ENCODE data around the gene UNC13A. TPM values are rescaled to one million over a fixed set of nuclear protein-coding genes. Genes with fewer than 3 reads are reported as not detected.

UNC13A gene
- total and polyA plus RNA-seq, 2 donors (not counting 3 experiments of a cell fraction or from before 2014, with no cell fraction given), result 0.04 to 0.09 TPM

- Histone ChIP-seq H3K27me3 (ENCODE audit: control insufficient read depth in 2 of 2, insufficient read depth in 2 of 2, low read length in 2 of 2) (peaks cover 2 to 3% of the 10 kb centered on the region in 2 experiments), H3K9ac (replicated peaks; ENCODE audit: extremely low read depth, insufficient read depth, low read length) (no peak overlapping the region), H2AFZ (ENCODE audit: low read depth, low read length) (no peak overlapping the region), H3K36me3 (ENCODE audit: control insufficient read depth in 2 of 2, extremely low read depth in 1 of 2, insufficient read depth in 2 of 2, low read length in 2 of 2) (no peaks in the 10 kb centered on the region), H4K20me1 (replicated peaks; ENCODE audit: control insufficient read depth, extremely low read depth, insufficient read depth, low read length) (no peaks in the 10 kb centered on the region), H3K9me3 (replicated peaks; ENCODE audit: control insufficient read depth, insufficient read depth, low read length) (no peaks in the 10 kb centered on the region), H3K4me1 (ENCODE audit: control insufficient read depth, extremely low read depth, insufficient read depth, low read length) (no peaks in the 10 kb centered on the region), H3K79me2 (ENCODE audit: control insufficient read depth, insufficient read depth, low read length) (no peaks in the 10 kb centered on the region), H3K9me1 (replicated peaks; ENCODE audit: control insufficient read depth, extremely low read depth, insufficient read depth, low read length) (no peaks in the 10 kb centered on the region), H3K27ac (ENCODE audit: insufficient read depth, low read depth, low read length) (no peak overlapping the region), H3K4me2 (ENCODE audit: insufficient read depth, low read length) (no peak overlapping the region), H3K4me3 (replicated peaks in 1 of 3; ENCODE audit: insufficient read depth in 1 of 3, low read depth in 1 of 3, low read length in 3 of 3) (no peak overlapping the region)
- CTCF ChIA-PET, result interaction anchor here (1.2 to 1.5 kb wide), 3 partner anchors 12 to 109 kb away, joined by 3 to 4 read pairs (median 3); no protein-coding TSS in a partner anchor
- dilution Hi-C loops (cut with MboI; ENCODE audit: extremely low pct_ligation_motif_present, low sequenced_read_pairs), result no loop called here
- no TSS peak for BruUV-seq (replicated peaks)
- intact Hi-C loops (cut with micrococcal nuclease), result no loop called here
- DNase-seq (ENCODE audit: low read depth, low spot score) (no peak), FAIRE-seq (no peak)
- POLR2A ChIA-PET, result interaction anchor here (0.6 to 0.7 kb wide), 2 partner anchors 163 to 255 kb away, joined by 3 read pairs; partner anchors contain the start of gene RPL18A
- no peak for TF ChIP-seq POLR2A (IDR thresholded peaks at IDR 0.05; ENCODE audit: low read depth, low read length)
- no peak for TF ChIP-seq CTCF (IDR thresholded peaks at IDR 0.05; ENCODE audit: extremely low read depth in 1 of 2, insufficient read depth in 1 of 2, low read depth in 1 of 2, low read length in 2 of 2)
- no peak for TF ChIP-seq POLR2AphosphoS5 (IDR thresholded peaks at IDR 0.05; ENCODE audit: insufficient read depth, low read depth, low read length)
- TF ChIP-seq EZH2 (IDR thresholded peaks at IDR 0.05; ENCODE audit: borderline replicate concordance, low read depth, low read length, severe bottlenecking), result no peak
- TF ChIP-seq FOS (IDR thresholded peaks at IDR 0.05; ENCODE audit: borderline replicate concordance, insufficient read depth, low read length), result no peak
- TF ChIP-seq, protein P1, sequence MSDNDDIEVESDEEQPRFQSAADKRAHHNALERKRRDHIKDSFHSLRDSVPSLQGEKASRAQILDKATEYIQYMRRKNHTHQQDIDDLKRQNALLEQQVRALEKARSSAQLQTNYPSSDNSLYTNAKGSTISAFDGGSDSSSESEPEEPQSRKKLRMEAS (IDR thresholded peaks at IDR 0.05; ENCODE audit: insufficient read depth, insufficient read length), result no peak
- TF ChIP-seq JUN (IDR thresholded peaks at IDR 0.05; ENCODE audit: borderline replicate concordance, insufficient read depth, insufficient read length, low read depth), result no peak
- no peak for TF ChIP-seq MYC (IDR thresholded peaks at IDR 0.05; ENCODE audit: low read depth, low read length)
- TF ChIP-seq GATA2 (IDR thresholded peaks at IDR 0.05; ENCODE audit: insufficient read depth, insufficient read length, low read depth, low read length), result no peak
These were observed 83.7 kb downstream of the UNC13A start for GRCh38 chr19:17604372-17605025.

Data from endothelial cell of umbilical vein (primary cell).